Ovary (tissue), 3 donors: ENCODE results near the gene NCAPH2.

ENCODE experiments used
- CTCF ChIP-seq, 3 donors: fragments of 450-650 bp in 2 of 3; fragments of 200-600 bp in 1 of 3; IDR thresholded peaks; one replicate each; pipeline versions ENCODE4 v1.5.1 to v1.8.0; 2016 to 2022; ENCODE audit warnings: antibody characterized with exemption in 3 of 3, mild to moderate bottlenecking in 1 of 3
- POLR2A ChIP-seq: fragments of 450-650 bp; IDR thresholded peaks from one replicate; pipeline ENCODE4 v1.6.1; 2017; ENCODE audit warnings: antibody characterized with exemption, mild to moderate bottlenecking, moderate library complexity
- donor health status: DM: no; HTN: no; CAD: no.

DNA sequence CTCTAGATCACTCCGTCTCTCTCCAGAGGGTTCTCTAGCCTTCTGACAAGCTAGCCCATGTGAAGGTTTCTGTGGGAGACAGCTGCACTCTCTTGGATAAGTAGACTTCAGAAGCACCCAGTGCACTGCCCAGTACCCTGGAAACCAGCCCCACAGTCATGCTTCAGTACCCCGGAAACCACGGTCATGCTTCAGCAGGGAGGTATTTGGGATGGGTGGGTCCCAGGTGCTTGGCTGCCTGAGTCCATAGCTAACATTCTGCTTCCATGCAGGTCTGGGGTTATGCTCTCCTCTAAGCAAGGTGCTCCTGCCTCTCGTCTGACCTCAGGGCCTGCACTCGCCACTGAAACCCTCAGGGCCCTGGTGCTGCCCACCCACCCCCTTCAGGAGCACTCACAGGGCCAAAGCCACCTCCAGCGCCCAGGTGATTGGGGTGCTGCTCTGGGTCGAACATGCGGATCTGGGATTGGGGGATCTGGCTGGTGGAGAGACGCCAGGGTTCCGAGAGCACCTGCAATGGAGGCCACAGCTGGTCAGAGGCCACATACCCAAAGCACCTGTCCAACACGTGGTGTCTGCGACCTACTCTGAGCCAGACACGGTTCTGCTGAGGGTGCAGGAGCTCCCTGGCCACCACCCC, 62.0 kb downstream of the NCAPH2 start:
- TF ChIP-seq CTCF (IDR thresholded peaks at IDR 0.05) (no peak), POLR2A (no peak)
